DND-41 (cell line): Measurements from ENCODE around the gene SDC4.

Source experiments
- ATAC-seq: fragments of 200-7000 bp; cut with Tn5 transposase; 3 replicates; pipeline ENCODE4 v1.9.1; 2021; ENCODE audit warnings: low read depth; ENCODE audit not compliant: insufficient read depth
- DNase-seq: peaks from one replicate; pipeline ENCODE4 v3.0.0-alpha.2; 2020
- H2AFZ ChIP-seq: 2 replicates; pipeline ENCODE4 v1.6.0; 2012; ENCODE audit warnings: low read depth, low read length
- H3K27ac ChIP-seq: 2 replicates; pipeline ENCODE4 v1.5.1; 2012; ENCODE audit warnings: low read length, inconsistent platforms
- H3K27me3 ChIP-seq: fragments of 200-600 bp; sonication (generic); 2 replicates; pipeline ENCODE4 v1.6.0; 2012; ENCODE audit warnings: low read length, mild to moderate bottlenecking, inconsistent platforms; ENCODE audit not compliant: insufficient read depth, poor library complexity
- H3K36me3 ChIP-seq: 2 replicates; pipeline ENCODE4 v1.5.1; 2012; ENCODE audit warnings: low read length, inconsistent platforms; ENCODE audit not compliant: insufficient read depth
- H3K4me1 ChIP-seq: 2 replicates; pipeline ENCODE4 v1.5.1; 2012; ENCODE audit warnings: mild to moderate bottlenecking, low read length; ENCODE audit not compliant: insufficient read depth
- H3K4me2 ChIP-seq: 2 replicates; pipeline ENCODE4 v1.6.0; 2012; ENCODE audit warnings: mild to moderate bottlenecking, moderate library complexity, low read length, inconsistent platforms; ENCODE audit not compliant: insufficient read depth
- H3K4me3 ChIP-seq, 2 experiments: fragments of 200-600 bp in 1 of 2; shearing (Covaris generic) in 1 of 2; 2 replicates each; pipeline ENCODE4 v1.5.1; 2012 to 2016; ENCODE audit warnings: inconsistent platforms in 2 of 2, low read length in 2 of 2, mild to moderate bottlenecking in 2 of 2, low read depth in 1 of 2, moderate library complexity in 1 of 2
- H3K79me2 ChIP-seq: 2 replicates; pipeline ENCODE4 v1.6.0; 2012; ENCODE audit warnings: low read length, inconsistent platforms; ENCODE audit not compliant: insufficient read depth
- H3K9ac ChIP-seq: 2 replicates; pipeline ENCODE4 v1.6.0; 2012; ENCODE audit warnings: low read depth, mild to moderate bottlenecking, inconsistent platforms, low read length, moderate library complexity
- H3K9me3 ChIP-seq: 2 replicates; pipeline ENCODE4 v1.5.1; 2012; ENCODE audit warnings: low read length, moderate library complexity, mild to moderate bottlenecking, inconsistent platforms; ENCODE audit not compliant: insufficient read depth, severe bottlenecking
- H4K20me1 ChIP-seq: 2 replicates; pipeline ENCODE4 v1.6.0; 2012; ENCODE audit warnings: low read length; ENCODE audit not compliant: insufficient read depth
- CTCF ChIP-seq: IDR thresholded peaks from 2 replicates; pipeline ENCODE4 v1.5.1; 2012; ENCODE audit warnings: borderline replicate concordance, low read length, moderate library complexity, mild to moderate bottlenecking; ENCODE audit not compliant: poor library complexity, severe bottlenecking; ENCODE audit errors: extremely low read depth
- EZH2 ChIP-seq: IDR thresholded peaks from 3 replicates; pipeline ENCODE4 v1.6.1; 2012; ENCODE audit warnings: borderline replicate concordance, low read depth, mild to moderate bottlenecking, moderate library complexity, low read length, inconsistent platforms; ENCODE audit not compliant: severe bottlenecking

The SDC4 gene

GRCh38 chr20:45330476-45330875, 17.7 kb downstream of the SDC4 start:
- Histone ChIP-seq H3K9me3 (no peaks in the 10 kb centered on the region), H3K27me3 (peaks cover 4% of the 10 kb centered on the region), H3K4me1 (no peaks in the 10 kb centered on the region), H3K9ac (no peak overlapping the region), H4K20me1 (no peaks in the 10 kb centered on the region), H2AFZ (no peak overlapping the region), H3K36me3 (no peaks in the 10 kb centered on the region), H3K79me2 (no peaks in the 10 kb centered on the region), H3K27ac (no peak overlapping the region), H3K4me2 (no peak overlapping the region), H3K4me3 (no peak overlapping the region)
- no peak for TF ChIP-seq CTCF
- no peak for TF ChIP-seq EZH2
- no peak for DNase-seq
- no peak for ATAC-seq

GRCh38 chr20:45329497-45330319, 18.5 kb downstream of the SDC4 start:
- DNase-seq: no peak
- Histone ChIP-seq H3K27me3 (peaks cover 4% of the 10 kb centered on the region), H4K20me1 (no peaks in the 10 kb centered on the region), H3K4me1 (no peaks in the 10 kb centered on the region), H3K79me2 (no peaks in the 10 kb centered on the region), H2AFZ (no peak overlapping the region), H3K9ac (no peak overlapping the region), H3K9me3 (no peaks in the 10 kb centered on the region), H3K4me2 (no peak overlapping the region), H3K36me3 (no peaks in the 10 kb centered on the region), H3K27ac (no peak overlapping the region), H3K4me3 (no peak overlapping the region)
- TF ChIP-seq CTCF (no peak), EZH2 (no peak)
- no peak for ATAC-seq

- DNase-seq: no peak
- Histone ChIP-seq H2AFZ (no peak overlapping the region), H4K20me1 (no peaks in the 10 kb centered on the region), H3K79me2 (no peaks in the 10 kb centered on the region), H3K36me3 (no peaks in the 10 kb centered on the region), H3K9ac (no peak overlapping the region), H3K4me3 (no peak overlapping the region), H3K9me3 (no peaks in the 10 kb centered on the region), H3K4me2 (no peak overlapping the region), H3K4me1 (no peaks in the 10 kb centered on the region), H3K27me3 (peaks cover 4% of the 10 kb centered on the region), H3K27ac (no peak overlapping the region)
- ATAC-seq: no peak
- TF ChIP-seq CTCF (no peak), EZH2 (no peak)
These were observed 19.8 kb downstream of the SDC4 start for GRCh38 chr20:45328451-45328850.

- ATAC-seq: no peak
- H3K79me2 ChIP-seq: no peaks in the 10 kb centered on the region
- H3K4me1 ChIP-seq: peaks cover 9% of the 10 kb centered on the region
- no peak overlapping the region for H2AFZ ChIP-seq
- H3K9ac ChIP-seq: no peak overlapping the region
- H3K9me3 ChIP-seq: no peaks in the 10 kb centered on the region
- no peak overlapping the region for H3K27ac ChIP-seq
- H3K27me3 ChIP-seq: peaks cover 4% of the 10 kb centered on the region
- no peak for DNase-seq
- H3K36me3 ChIP-seq: no peaks in the 10 kb centered on the region
- TF ChIP-seq CTCF (no peak), EZH2 (no peak)
- H3K4me2 ChIP-seq: no peak overlapping the region
- no peak overlapping the region for H3K4me3 ChIP-seq
- no peaks in the 10 kb centered on the region for H4K20me1 ChIP-seq
These were observed 22.9 kb downstream of the SDC4 start for GRCh38 chr20:45325371-45325770.
